HL-60 (cell line): ENCODE measurements around the gene KCNH1.
"Not testable (repeated sequence)": the region's sequence is repeated elsewhere in the genome, so short reads cannot be mapped to it uniquely, and the experiment has no call there.

Experiments used
- DNase-seq, 2 experiments: peaks; one replicate each; pipeline ENCODE4 v3.0.0-alpha.2; 2010 to 2020; ENCODE audit warnings: low read depth in 1 of 2, low spot score in 1 of 2
- H3K27ac ChIP-seq: fragments of 250-450 bp; sonication (Bioruptor Pico); replicated peaks from 2 replicates; pipeline ENCODE4 v1.5.1; 2020; ENCODE audit warnings: mild to moderate bottlenecking, moderate library complexity
- H3K27me3 ChIP-seq: fragments of 250-450 bp; sonication (Bioruptor Pico); 2 replicates; pipeline ENCODE4 v1.5.1; 2021; ENCODE audit warnings: mild to moderate bottlenecking, moderate library complexity; ENCODE audit not compliant: insufficient read depth, poor library complexity, severe bottlenecking
- H3K4me3 ChIP-seq: replicated peaks from 2 replicates; pipeline ENCODE4 v1.5.1; 2011; ENCODE audit warnings: mild to moderate bottlenecking, control low read depth, low read length; ENCODE audit not compliant: insufficient read depth
- CTCF ChIP-seq: IDR thresholded peaks from one replicate; pipeline ENCODE4 v1.5.1; 2011; ENCODE audit warnings: low read length, control low read depth, inconsistent platforms; ENCODE audit not compliant: insufficient read depth
- GABPA ChIP-seq: IDR thresholded peaks from 2 replicates; pipeline ENCODE4 v1.6.1; 2012; ENCODE audit warnings: low read depth
- POLR2AphosphoS5 ChIP-seq: IDR thresholded peaks from 2 replicates; pipeline ENCODE4 v1.6.1; 2012; ENCODE audit warnings: low read depth
- REST ChIP-seq: IDR thresholded peaks from 2 replicates; pipeline ENCODE4 v1.6.1; 2012; ENCODE audit warnings: low read depth; ENCODE audit not compliant: insufficient replicate concordance
- SPI1 ChIP-seq: IDR thresholded peaks from 2 replicates; pipeline ENCODE4 v1.6.1; 2012; ENCODE audit warnings: low read depth, mild to moderate bottlenecking, borderline replicate concordance

The KCNH1 gene

GRCh38 chr1:211066781-211067384, 67.1 kb downstream of the KCNH1 start:
- no peaks in the 10 kb centered on the region for H3K27me3 ChIP-seq
- TF ChIP-seq GABPA: no peak
- TF ChIP-seq SPI1: no peak
- no peak for TF ChIP-seq REST
- TF ChIP-seq POLR2AphosphoS5: no peak
- TF ChIP-seq CTCF: no peak

GRCh38 chr1:211041838-211042237, 92.1 kb downstream of the KCNH1 start:
- not testable (repeated sequence) for H3K4me3 ChIP-seq, H3K27ac ChIP-seq, H3K27me3 ChIP-seq, DNase-seq

More at GRCh38 chr1:211066781-211067384, 67.1 kb downstream of the KCNH1 start:
- DNase-seq: no peak
- H3K4me3 ChIP-seq: no peak overlapping the region
- no peak overlapping the region for H3K27ac ChIP-seq

- TF ChIP-seq REST: no peak
These were observed 96.9 kb downstream of the KCNH1 start for GRCh38 chr1:211037095-211037494.

GRCh38 chr1:211036381-211037060, 97.4 kb downstream of the KCNH1 start:
- no peak overlapping the region for H3K27ac ChIP-seq
- no peak for DNase-seq
- no peak overlapping the region for H3K4me3 ChIP-seq
- TF ChIP-seq SPI1 (no peak), REST (no peak), POLR2AphosphoS5 (no peak), CTCF (no peak), GABPA (no peak)
- no peaks in the 10 kb centered on the region for H3K27me3 ChIP-seq

More at GRCh38 chr1:211037095-211037494, 96.9 kb downstream of the KCNH1 start:
- Histone ChIP-seq H3K4me3 (no peak overlapping the region), H3K27me3 (no peaks in the 10 kb centered on the region), H3K27ac (no peak overlapping the region)
- DNase-seq: no peak
